OCI-LY7 (cell line): ENCODE measurements around the gene GOSR1. TPM values are rescaled to one million over a fixed set of nuclear protein-coding genes. Genes with fewer than 3 reads are reported as not detected.
"Not testable (repeated sequence)": the region's sequence is repeated elsewhere in the genome, so short reads cannot be mapped to it uniquely, and the experiment has no call there.

Source experiments
- BruUV-seq: library from RNA; stranded (reverse); fragments of 400-500 nt; replicated peaks from 2 replicates; lab custom pipeline; 2021; lab: Mats Ljungman, UMichigan
- CTCF ChIA-PET: fragments of 300-600 bp; sonication (Branson Sonifier 250); formaldehyde crosslinking; loops from one replicate; lab custom pipeline; 2022; ENCODE audit warnings: antibody characterized with exemption; ENCODE audit not compliant: unreplicated experiment; lab: Charles Lee
- POLR2A ChIA-PET: fragments of 300-600 bp; sonication (Branson Sonifier 250); formaldehyde crosslinking; loops from one replicate; lab custom pipeline; 2022; ENCODE audit warnings: antibody characterized with exemption; lab: Charles Lee
- DNase-seq: peaks from one replicate; pipeline ENCODE4 v3.0.0-alpha.2; 2015; ENCODE audit warnings: low spot score
- H2AFZ ChIP-seq: fragments of 200-600 bp; sonication (generic), shearing (Covaris generic); 2 replicates; pipeline ENCODE4 v1.6.1; 2014; ENCODE audit warnings: mild to moderate bottlenecking, antibody characterized with exemption, low read length, moderate library complexity
- H3K27ac ChIP-seq: fragments of 200-600 bp; sonication (generic); 2 replicates; pipeline ENCODE4 v1.5.1; 2014; ENCODE audit warnings: mixed run types, low read depth, mild to moderate bottlenecking, moderate library complexity, low read length, inconsistent platforms; ENCODE audit not compliant: poor library complexity, severe bottlenecking
- H3K36me3 ChIP-seq: fragments of 200-600 bp; sonication (generic); 2 replicates; pipeline ENCODE4 v1.6.1; 2014; ENCODE audit warnings: mild to moderate bottlenecking, antibody characterized with exemption, low read length, moderate library complexity, mixed read lengths; ENCODE audit not compliant: insufficient read depth
- H3K4me1 ChIP-seq: fragments of 200-600 bp; sonication (generic); 2 replicates; pipeline ENCODE4 v1.5.1; 2014; ENCODE audit warnings: mild to moderate bottlenecking, low read length; ENCODE audit not compliant: insufficient read depth, poor library complexity, severe bottlenecking
- H3K4me2 ChIP-seq: fragments of 200-600 bp; sonication (generic); 2 replicates; pipeline ENCODE4 v1.6.1; 2014; ENCODE audit warnings: mild to moderate bottlenecking, low read length
- H3K4me3 ChIP-seq: fragments of 200-600 bp; sonication (generic); 2 replicates; pipeline ENCODE4 v1.5.1; 2014; ENCODE audit warnings: mild to moderate bottlenecking, low read depth, low read length; ENCODE audit not compliant: poor library complexity, severe bottlenecking
- H3K79me2 ChIP-seq: fragments of 200-600 bp; sonication (generic); 2 replicates; pipeline ENCODE4 v1.6.1; 2016; ENCODE audit warnings: low read depth, mild to moderate bottlenecking, low read length, moderate library complexity, mixed read lengths; ENCODE audit not compliant: insufficient read depth
- H3K9me2 ChIP-seq: fragments of 200-600 bp; sonication (generic); 2 replicates; pipeline ENCODE4 v1.6.1; 2016; ENCODE audit warnings: mild to moderate bottlenecking, low read length, mixed read lengths; ENCODE audit not compliant: insufficient read depth
- H3K9me3 ChIP-seq: fragments of 200-600 bp; sonication (generic); 2 replicates; pipeline ENCODE4 v1.6.1; 2014; ENCODE audit warnings: mild to moderate bottlenecking, mixed run types, low read length, mixed read lengths
- H4K20me1 ChIP-seq: fragments of 200-600 bp; sonication (generic); 2 replicates; pipeline ENCODE4 v1.6.1; 2014; ENCODE audit warnings: mild to moderate bottlenecking, antibody characterized with exemption, low read length, moderate library complexity, mixed read lengths; ENCODE audit not compliant: insufficient read depth
- EZH2phosphoT487 ChIP-seq: fragments of 200-600 bp; sonication (generic); IDR thresholded peaks from 2 replicates; pipeline ENCODE4 v1.6.1; 2018; ENCODE audit warnings: low read depth, borderline replicate concordance, mild to moderate bottlenecking, mixed run types, antibody characterized with exemption, low read length, moderate library complexity, mixed read lengths
- intact Hi-C: fragments of 100-400 bp; cut with micrococcal nuclease; formaldehyde crosslinking; loops from one replicate; pipeline ENCODE4 v1.10.0; 2022; ENCODE audit not compliant: unreplicated experiment
- total RNA-seq, 2 experiments: library from RNA; depleted of rRNA in 1 of 2; stranded (reverse); fragments of >200 nt in 1 of 2; shearing (Covaris generic) in 1 of 2; gene quantifications; 2 replicates each; pipeline ENCODE4 v1.2.3, GENCODE V29; 2014 to 2022
- TF ChIP-seq, protein P1 (sequence below): fragments of 200-600 bp; sonication (generic); conservative IDR thresholded peaks from 2 replicates; pipeline ENCODE4 v1.5.1; 2014; ENCODE audit warnings: mild to moderate bottlenecking, antibody characterized with exemption, low read length, moderate library complexity, mixed read lengths

Gene GOSR1
- total RNA-seq, 2 experiments from 2014 or later: 15.9 to 49.8 TPM

GRCh38 chr17:30520882-30521281 is 43.7 kb downstream of the GOSR1 start:
- ChIA-PET CTCF (no interaction called here), POLR2A (interaction anchor here (0.7 to 0.9 kb wide), 2 partner anchors 11 to 158 kb away, joined by 4 to 5 read pairs; no protein-coding TSS in a partner anchor)
- TF ChIP-seq, protein P1, sequence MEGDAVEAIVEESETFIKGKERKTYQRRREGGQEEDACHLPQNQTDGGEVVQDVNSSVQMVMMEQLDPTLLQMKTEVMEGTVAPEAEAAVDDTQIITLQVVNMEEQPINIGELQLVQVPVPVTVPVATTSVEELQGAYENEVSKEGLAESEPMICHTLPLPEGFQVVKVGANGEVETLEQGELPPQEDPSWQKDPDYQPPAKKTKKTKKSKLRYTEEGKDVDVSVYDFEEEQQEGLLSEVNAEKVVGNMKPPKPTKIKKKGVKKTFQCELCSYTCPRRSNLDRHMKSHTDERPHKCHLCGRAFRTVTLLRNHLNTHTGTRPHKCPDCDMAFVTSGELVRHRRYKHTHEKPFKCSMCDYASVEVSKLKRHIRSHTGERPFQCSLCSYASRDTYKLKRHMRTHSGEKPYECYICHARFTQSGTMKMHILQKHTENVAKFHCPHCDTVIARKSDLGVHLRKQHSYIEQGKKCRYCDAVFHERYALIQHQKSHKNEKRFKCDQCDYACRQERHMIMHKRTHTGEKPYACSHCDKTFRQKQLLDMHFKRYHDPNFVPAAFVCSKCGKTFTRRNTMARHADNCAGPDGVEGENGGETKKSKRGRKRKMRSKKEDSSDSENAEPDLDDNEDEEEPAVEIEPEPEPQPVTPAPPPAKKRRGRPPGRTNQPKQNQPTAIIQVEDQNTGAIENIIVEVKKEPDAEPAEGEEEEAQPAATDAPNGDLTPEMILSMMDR: no peak
- TF ChIP-seq EZH2phosphoT487: no peak
- Histone ChIP-seq H3K27ac (no peak overlapping the region), H3K4me3 (no peak overlapping the region), H4K20me1 (no peaks in the 10 kb centered on the region), H3K36me3 (peaks cover 51% of the 10 kb centered on the region), H3K4me1 (no peaks in the 10 kb centered on the region), H2AFZ (no peak overlapping the region), H3K9me3 (0 out of 2 replicates have a peak, but pooled peaks cover 5% of the 10 kb centered on the region), H3K9me2 (no peaks in the 10 kb centered on the region), H3K4me2 (no peak overlapping the region), H3K79me2 (no peaks in the 10 kb centered on the region)
- DNase-seq: no peak
- intact Hi-C loops: no loop called here
- no TSS peak for BruUV-seq

- no peak for TF ChIP-seq EZH2phosphoT487
- TF ChIP-seq, protein P1: no peak
- H3K27ac ChIP-seq: no peak overlapping the region
- H3K9me2 ChIP-seq: no peaks in the 10 kb centered on the region
- H3K4me3 ChIP-seq: no peak overlapping the region
- no peaks in the 10 kb centered on the region for H3K4me1 ChIP-seq
- no peak overlapping the region for H3K4me2 ChIP-seq
- no TSS peak for BruUV-seq
- CTCF ChIA-PET: no interaction called here
- intact Hi-C loops: no loop called here
- POLR2A ChIA-PET: no interaction called here
- peaks cover 47% of the 10 kb centered on the region for H3K36me3 ChIP-seq
- H4K20me1 ChIP-seq: no peaks in the 10 kb centered on the region
- DNase-seq: no peak
- H3K9me3 ChIP-seq: 0 out of 2 replicates have a peak, but pooled peaks cover 5% of the 10 kb centered on the region
- H2AFZ ChIP-seq: no peak overlapping the region
- H3K79me2 ChIP-seq: no peaks in the 10 kb centered on the region
Observed at GRCh38 chr17:30521766-30522165, 44.6 kb downstream of the GOSR1 start.

- DNase-seq, CTCF ChIA-PET, H2AFZ ChIP-seq, intact Hi-C loops, H3K9me3 ChIP-seq, H3K79me2 ChIP-seq, H3K4me1 ChIP-seq, H3K27ac ChIP-seq, BruUV-seq, H3K4me3 ChIP-seq, POLR2A ChIA-PET, H4K20me1 ChIP-seq, H3K9me2 ChIP-seq, H3K4me2 ChIP-seq: not testable (repeated sequence)
- peaks cover 37% of the 10 kb centered on the region for H3K36me3 ChIP-seq
Observed at GRCh38 chr17:30523236-30523635, 46.0 kb downstream of the GOSR1 start.
